Fibroblast of skin of scalp (primary cell): ENCODE data around the gene APOL4.
"Not testable (repeated sequence)": the region's sequence is repeated elsewhere in the genome, so short reads cannot be mapped to it uniquely, and the experiment has no call there.

Source experiments
- DNase-seq: peaks from one replicate; pipeline ENCODE4 v3.0.0-alpha.2; 2013

The APOL4 gene

DNA sequence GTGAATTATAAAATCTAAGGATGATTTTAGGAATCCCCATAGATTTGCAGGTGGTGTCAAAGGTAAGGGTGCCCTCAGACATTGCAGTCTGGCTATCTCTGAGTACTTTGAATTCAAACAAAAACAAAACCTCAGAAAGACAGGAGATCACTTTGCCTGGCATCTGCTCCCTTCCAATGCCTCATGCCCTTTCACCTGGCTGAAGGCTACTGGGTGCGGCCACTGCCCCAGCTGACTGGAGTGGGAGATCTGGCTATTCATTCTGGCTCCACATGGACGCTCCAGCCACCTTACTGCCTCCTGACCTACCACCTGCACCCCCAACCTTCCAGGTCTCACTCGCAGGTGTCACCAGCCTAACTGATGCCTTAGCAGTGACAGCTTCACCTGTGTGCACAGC, 28.0 kb upstream of the APOL4 start:
- DNase-seq = not testable (repeated sequence)

DNA sequence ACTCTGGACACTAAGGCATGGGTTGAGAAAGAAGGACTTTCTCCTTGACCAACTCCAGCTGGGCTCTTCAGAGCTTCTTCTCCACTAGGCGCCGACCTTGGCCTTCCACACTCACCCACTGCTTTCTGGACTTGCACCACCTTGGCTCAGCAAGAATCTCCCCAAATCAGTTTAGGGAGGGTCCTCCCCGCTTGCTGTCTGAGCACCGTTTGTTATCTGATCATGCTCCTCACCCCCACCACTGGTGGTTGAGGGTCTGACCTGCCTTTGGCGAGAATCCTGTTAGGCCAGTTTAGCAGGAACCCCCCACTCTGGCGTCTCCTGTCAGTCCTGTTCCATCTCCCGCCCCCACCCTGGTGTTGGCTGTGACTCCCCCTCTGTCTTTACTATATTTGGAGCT, 27.3 kb upstream of the APOL4 start:
- DNase-seq = no peak

DNA sequence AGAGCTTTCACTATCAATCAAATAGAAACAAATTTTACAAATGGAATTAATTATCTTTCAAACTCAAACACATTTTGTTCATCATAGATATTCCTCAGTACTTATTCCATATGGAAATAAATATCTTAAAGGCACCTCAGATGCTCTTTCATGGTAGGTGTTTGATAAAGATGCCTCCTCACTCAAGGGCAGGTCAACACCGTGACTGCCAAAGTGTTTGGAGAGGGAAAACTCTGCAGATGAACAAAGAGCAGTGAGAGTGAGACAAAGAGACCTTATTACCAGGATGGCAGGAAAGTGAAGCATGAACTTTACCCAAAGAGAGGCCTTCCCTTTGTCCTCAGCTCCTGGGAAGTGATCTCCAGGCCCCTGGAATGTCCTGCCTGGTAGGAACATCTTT, 26.8 kb upstream of the APOL4 start:
- not testable (repeated sequence) for DNase-seq

DNA sequence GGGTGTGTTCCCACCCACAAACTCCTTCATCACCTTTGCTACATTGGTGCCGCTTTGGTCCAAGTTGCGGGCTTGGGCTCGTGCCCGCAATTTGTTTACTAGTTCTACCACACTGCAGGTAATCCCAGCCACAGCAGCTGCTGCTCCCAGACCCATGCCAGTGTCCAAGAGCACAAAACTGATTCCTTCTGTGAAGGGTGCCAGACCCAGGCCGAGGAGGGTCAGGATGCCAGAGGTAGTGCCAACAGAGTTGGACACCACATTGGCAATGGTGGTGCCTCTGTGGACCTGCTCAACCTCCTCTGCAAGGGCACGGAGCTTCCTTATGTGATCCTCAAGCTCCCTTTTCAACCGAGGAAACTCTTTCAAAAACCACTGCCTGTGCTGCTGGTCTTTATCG, 26.2 kb upstream of the APOL4 start:
- DNase-seq = no peak

DNA sequence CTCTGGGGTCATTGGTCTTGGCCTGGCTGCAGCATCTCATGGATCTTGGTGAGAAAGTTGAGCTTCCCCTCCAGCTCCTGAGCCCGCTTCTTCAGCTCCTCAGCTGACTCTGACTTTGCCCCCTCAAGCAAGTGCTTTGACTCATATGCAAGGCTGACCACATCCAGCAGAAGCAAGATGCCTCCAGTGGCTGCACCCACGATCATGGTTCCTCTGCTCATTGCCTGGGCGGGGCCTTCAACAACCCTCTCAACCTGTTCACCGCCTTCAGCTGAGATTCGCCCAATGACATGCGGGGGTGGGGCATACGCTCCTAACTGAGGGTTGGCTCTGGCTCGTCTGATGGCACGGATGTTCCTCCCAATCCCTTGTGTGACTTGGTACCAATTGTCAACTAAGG, 25.8 kb upstream of the APOL4 start:
- DNase-seq = no peak

DNA sequence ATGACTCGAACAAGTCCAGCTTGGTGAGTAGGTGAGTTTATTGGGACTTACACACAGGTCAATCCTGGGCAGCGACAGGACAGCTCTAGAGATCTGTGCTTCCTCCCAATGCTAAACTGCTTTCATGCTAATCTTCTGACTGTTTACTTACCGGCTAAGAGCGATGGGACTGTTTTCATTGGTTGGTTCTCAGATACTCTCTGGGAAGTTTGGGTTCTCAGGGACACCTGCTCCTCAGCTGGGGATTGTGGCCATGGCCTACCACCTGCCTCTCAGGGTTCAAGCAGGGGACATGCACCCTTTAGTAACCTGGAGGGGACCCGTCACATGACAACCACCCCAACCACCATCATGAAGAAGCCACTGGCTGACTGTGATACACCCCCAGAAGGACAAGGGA, 24.6 kb upstream of the APOL4 start:
- DNase-seq = no peak

DNA sequence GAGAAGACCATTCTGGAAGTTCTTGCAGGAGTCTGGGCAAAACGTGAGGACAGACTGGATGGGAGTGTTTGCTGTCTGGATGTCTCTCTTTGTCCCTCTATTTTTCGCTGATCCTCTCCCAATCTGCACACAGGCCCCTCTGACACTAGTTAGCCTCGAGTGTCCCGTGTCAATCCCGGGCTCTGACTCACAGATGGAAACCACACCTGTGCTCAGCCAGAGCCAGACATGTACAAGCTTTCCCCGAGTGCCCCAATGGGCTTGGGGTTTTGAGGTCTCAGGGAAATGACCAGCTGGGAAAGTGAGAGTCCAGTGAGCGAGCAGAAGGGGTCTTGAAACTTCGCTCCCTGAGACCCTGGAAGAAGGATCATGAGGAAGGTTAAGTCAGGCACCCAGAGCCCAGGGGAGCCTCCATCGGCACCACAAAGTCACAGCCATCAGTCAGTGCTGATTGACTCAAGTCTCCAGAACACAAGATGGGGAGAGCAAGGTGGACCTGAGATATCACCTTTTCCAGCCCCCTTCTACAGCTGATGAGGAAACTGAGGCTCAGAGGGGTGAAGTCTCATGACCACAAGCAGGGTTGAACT, 23.8 kb upstream of the APOL4 start:
- DNase-seq = no peak

DNA sequence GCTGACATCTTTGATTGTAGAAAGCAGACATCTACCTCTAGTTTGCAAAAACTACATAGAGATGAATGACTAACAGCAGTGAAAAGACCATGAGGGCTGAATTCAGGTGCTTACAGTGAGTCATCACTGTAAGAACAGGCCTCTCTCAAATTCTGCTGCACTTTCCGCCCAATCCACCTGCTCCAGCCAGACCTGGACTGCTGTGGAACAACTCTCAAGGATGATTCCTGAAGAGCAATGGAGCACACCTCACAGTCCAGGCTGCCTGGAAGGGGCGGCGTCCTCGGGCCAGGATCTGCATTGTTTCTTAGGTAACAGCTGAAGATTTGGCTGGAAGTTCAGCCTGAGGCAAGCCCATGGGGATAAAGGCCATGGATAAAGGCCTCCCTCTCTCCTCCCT, 22.6 kb upstream of the APOL4 start:
- no peak for DNase-seq

DNA sequence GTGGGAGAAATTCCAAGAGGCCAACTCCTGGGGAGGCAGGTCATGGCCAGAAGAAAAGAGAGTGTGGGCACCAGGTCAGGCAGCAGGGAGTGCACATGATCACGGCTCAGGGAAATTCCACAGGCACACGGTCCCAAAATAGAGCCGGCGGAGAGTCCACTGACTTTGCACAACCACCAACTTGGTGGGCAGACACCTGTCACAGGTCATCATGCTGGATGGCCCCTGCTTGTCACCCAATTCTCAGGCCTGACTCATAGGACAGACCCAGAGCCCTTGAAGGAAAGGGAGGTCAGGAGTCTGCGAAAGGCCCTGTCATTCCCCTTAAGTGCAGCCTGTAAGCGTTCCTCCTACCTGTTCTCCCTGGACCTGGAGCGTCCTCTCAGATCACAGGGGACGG, 21.9 kb upstream of the APOL4 start:
- no peak for DNase-seq

DNA sequence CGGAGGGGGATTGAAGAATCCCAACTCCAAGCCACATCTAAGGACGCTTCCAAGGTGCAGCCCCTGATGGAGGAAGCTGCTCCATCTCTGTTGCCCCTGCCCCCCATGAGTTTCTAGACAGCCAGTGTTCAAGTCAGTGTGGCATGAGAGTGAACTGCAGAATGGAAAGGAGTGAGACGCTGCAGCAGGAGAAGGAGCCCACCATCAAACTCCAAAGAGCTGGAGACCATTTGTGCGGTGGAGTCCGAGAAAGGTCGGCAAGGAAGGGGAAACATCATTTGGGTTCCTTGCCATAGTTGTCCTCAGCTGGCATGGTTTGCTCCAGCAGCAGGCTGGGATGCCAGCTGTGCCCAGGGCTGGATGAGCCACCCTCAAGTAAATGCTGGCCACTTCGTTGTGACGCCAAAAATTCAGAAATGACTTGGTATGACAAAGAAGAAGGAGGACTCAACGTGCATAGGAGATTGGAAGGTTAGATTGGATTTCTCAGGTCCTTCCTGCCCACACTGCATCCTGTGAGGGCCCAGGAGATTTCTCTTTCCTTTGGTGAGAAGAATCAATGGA, 21.4 kb upstream of the APOL4 start:
- DNase-seq = no peak

DNA sequence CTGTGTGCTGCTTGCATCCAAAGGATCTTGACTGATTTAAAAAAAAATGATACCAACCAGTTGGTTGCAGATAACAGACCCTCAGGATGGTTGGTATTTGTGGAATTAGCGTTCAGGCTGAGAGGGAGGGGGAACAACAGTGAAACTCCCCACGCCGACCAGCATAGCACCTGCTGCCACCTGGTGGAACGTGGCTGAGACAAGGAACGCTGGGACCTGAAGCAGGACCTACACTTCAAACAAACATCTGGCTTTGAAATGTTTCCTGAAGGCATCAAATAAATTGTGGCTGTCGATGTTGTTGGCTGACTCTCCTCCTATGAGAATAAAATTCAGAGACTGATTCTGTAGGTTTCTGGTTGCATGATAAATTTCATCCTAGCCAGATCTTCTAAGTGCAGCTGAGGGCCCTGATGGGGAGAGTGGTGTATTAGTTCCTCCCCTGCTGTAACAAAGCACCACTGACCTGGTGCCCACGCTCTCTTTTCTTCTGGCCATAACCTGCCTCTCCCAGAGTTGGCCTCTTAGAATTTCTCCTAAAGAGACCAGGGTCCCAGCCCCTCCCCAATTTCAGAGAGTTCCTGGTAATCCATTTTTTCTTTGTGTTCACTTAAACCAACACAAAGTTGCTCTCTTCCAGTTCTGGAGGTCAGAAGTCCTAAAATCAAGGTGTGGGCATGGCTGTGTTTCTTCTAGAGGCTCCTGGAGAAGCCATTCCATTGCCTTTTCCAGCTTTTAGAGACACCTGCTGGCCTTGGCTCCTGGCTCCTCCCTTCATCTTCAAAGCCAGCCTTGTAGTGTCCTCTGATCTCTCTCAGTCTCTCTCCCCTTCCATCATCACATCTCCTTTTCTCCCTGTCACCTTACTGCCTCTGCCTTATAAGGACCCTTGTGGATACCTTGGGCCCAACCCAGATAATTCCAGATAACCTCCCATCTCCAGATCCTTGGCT, 20.5 kb upstream of the APOL4 start:
- no peak for DNase-seq

DNA sequence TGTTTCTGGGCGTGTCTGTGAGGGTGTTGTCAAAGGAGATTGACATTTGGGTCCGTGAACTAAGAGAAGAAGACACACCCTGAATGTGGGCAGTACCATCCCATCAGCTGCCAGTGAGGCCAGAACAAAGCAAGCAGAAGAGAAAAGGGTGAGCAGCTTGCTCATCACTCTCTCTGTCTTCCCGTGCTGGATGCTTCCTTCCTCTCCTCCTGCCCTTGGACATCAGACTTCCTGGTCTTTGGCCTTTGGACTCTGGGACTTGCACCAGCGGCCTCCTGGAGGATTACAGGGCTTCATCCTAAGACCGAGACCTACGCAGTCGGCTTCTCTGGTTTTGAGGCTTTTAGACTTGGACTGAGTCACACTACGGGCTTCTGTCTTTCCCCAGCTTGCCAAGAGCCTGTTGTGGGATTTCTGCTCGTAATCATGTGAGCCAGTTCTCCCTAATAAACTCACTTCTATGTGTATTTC, 18.9 kb upstream of the APOL4 start:
- DNase-seq = no peak

DNA sequence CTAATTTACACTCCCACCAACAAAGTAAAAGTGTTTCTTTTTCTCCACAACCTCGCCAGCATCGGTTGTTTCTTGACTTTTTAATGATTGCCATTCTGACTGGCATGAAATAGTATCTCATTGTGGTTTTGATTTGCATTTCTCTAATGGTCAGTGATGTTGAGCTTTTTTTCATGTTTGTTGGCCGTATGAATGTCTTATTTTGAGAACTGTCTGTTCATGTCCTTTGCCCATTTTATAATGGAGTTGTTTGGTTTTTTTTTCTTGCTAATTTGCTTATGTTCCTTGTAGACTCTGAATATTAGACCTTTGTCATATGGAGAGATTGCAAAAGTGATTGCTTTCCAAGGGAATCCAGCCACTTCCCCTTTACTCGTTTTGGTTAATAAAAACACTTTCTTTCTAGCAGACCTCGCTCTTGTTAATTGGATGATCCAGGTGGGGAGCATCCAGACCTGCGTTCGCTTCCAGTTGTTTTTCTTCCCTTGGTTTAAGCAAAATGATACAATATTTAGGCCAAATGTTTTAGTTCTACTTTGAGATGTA, 17.1 kb upstream of the APOL4 start:
- no peak for DNase-seq

DNA sequence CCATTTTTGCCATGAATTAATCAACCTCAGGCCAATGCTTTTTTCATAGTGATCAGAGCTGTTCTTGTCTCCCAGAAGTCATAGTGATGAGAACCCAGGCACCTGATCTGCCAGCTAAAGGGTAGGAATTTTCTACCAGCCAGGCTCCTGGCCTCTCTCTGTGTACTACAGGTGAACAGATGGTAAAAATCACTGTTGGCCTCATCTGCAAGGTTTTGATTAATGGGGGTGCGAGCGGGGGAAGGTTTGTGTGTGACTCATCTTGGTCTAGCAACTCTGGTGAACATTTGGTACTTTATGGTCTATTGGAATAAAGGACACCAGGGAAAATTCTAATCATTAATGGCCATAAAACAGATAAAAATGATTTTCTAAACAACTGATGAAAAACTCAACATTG, 14.4 kb upstream of the APOL4 start:
- DNase-seq = no peak

DNA sequence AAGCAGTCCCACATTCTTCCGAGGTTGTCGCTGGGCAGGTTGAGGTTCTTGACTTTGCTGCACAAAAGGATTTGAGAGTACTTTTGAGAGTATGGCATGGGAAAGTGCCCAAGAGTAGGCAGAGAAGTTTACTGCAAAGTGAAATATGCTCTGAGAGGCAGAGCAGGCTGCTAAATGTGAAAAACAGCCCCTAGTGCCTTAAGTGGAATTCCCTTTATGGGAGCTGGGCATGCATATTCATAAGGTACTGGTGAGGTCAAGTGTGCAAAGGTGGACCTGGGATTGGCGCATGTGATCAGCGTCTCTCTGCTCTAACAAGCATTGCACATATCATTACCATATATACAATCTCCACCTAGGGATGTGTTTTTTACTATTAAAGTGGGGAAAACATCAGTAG, 12.0 kb upstream of the APOL4 start:
- DNase-seq = no peak

DNA sequence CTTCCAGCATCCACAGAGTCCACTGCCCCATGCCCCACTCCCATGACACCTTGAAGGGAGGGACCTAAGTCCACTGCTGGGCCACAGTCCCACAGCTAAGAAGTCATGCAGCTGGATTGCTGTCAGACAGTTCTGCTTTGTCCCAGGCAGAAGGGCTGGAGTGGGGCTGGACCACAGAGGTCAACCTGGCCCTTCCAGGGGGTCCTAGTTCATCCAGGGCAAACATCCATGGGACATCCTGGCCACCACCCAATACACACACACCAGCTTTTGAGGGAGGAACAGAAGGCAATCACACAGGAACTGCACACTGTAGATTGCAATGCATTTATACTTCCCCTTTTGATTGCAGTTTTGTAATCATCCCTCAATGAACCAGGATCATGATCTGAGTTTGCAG, 11.3 kb upstream of the APOL4 start:
- no peak for DNase-seq

DNA sequence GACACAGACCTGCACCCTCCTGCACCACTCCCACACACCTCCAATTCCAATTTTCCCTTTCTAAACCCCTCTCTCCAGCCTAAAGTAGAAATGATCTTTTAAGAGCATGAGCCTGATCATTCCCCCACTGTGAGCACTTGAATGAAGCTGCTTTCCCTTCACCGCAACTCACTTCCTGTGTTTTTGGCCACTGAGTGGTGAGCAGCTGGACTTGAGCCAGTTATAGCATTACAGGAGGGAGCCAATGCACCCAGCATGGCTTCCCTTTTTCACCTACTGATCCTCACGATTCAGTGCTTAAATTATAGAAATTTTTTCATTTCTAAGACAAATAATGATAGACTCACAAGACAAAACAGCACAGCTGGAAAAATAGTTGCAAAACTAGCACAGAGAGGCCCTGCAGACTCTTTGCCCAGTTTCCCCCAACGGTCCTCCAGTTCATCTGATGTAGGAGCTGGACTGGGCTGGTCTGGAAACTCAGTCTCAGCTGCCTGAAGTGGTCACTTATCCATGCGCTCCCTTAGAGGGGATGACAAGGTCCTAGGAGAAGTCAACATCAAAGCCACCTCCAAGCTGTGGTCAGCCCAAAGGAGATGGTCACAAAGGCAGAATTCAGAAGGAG, 9.7 kb upstream of the APOL4 start:
- peak; percentile 66 for DNase-seq

DNA sequence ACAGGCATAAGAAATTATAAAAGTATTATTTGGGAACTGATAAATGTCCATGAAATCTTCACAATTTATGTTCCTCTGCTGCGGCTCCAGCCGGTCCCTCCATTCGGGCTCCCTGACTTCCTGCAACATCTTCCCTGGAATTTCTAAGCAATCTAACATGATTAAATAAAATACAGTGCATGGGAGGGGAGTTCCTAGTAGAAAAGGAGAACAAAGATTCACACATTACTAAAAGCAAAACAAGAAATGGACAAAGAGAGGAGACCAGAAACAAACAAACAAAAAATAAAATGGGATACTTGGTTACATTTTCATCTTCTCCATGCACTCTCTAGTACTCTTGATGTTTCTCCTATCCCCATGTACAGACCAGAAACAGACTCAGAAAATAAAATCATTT, 8.6 kb upstream of the APOL4 start:
- DNase-seq = no peak

DNA sequence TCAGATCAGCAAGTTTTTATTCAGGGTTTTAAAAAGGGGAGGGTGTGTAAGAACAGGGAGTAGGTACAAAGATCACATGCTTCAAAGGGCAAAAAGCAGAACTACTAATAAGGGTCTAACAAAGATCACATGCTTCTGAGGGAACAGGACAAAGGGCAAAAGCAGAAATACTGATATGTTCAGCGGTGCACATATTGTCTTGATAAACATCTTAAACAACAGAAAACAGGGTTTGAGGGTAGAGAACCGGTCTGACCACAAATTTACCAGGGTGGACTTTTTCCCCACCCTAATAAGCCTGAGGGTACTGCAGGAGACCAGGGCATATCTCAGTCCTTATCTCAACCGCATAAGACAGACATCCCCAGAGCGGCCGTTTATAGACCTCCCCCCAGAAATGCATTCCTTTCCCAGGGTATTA, 7.9 kb upstream of the APOL4 start:
- DNase-seq = not testable (repeated sequence)

DNA sequence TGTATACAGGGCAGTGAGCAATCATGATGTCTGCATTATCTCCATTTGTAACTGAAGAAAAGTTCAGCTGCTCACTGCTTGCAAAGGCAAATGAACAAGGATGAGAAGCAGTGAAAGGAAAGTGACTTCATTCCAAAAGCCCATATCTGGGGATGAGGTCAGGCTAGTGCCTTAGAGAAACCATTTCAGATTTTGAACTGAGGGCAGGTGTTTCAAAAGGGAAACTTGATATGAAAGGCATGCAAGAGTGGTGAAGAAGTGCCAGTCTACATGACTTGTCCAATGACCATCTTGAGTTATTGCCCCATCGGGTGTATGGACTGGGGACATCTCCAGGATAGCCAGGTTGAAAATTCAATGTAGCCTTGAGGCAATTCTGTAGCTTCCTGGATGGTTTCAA, 7.3 kb upstream of the APOL4 start:
- DNase-seq = no peak

DNA sequence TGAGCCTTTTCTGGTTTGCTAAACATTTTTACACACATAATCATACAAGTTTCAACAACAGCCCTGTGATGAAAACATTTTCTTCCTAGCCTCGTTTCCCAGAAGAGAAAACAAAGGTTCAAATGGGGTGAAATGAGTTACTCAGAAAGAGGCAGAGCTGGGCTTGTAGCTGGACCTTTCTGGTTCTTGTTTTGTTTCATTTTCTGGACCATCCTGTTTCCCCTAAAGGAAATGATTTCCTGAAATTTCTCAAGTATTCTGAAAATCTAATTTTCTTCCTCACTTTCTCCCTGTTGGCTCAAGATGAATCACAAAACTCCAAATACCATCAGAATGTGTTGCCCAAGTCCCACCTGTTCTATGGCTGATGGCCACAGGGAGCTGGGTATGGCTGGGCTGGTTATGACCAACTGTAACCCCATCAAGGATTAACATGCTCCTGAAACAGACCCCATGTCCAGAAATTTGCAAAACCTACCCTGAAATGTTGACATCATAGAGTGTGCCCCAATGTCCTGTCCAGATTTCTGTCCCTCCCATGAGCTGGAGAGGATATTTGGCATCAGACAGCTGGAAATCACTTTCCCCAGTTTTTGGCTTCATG, 6.7 kb upstream of the APOL4 start:
- no peak for DNase-seq

DNA sequence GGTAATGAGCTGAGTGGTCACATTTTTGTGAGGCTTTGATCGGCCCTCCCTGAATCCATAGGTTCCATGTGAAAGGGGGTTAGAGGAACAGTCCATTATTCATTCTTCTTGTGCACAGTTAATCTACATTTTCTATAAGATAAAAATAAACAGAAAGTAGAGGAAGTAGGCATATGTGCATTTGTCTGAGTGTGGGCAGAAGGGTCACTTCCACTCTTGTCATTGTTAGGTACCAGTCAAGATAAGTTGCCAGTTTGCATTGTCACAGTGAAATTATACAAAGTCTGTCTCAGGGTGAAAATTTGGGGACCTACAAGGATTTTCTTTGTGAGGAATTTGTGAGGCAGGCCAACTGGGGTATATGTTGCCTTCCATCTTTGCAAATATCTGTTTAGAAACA, 4.6 kb upstream of the APOL4 start:
- DNase-seq = no peak

DNA sequence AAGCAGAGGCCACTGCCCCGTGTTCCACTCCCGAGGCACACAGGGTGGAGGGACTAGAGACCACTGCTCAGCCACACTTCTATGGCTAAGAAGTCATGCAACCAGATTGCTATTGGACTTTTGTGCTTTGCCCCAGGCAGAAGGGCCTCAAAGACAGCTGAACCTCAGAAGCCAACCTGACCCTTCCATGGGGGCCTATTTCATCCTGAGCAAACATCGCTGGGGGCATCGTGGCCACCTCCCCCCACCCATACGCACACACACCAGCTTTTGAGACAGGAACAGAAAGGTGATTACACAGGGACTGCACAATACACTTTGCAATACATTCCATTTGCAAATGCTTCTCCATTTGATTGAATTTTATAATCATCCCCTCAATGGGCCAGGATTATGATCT, 4.0 kb upstream of the APOL4 start:
- not testable (repeated sequence) for DNase-seq
